ENCODE results near the gene GARRE1.

The GARRE1 gene

DNA sequence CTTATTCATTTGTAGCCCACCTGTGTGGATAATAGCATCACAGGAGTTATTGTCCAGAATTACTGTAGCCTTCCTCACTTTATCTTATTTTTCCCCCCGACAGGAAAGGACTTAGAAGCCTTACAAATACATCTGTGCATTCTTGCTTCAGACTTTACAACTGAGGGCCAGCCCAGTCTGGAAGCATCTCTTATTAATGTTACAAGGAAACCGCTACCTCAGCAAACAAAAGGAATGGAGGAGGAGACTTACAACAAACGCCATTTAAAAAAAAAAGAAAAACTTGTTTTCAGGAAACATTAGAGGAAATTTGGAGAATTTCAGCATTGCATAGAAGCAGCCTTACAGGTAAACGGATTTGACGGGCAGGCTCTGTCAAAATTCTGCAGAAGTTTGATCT lies 45.2 kb downstream of the GARRE1 start:
- DNase-seq, result no peak

- no peak for DNase-seq
These were observed 46.0 kb downstream of the GARRE1 start for GRCh38 chr19:34300380-34300779.

- DNase-seq, result no peak
These were observed 46.6 kb downstream of the GARRE1 start for GRCh38 chr19:34300962-34301361.

Measured in activated CD8-positive, alpha-beta memory T cell treated with anti-CD3 and anti-CD28 coated beads, Interleukin-2, amount 50 U/mL, for 4 hours (primary cell).